ENCODE measurements around the gene KRT86.
"Not testable (repeated sequence)": the region's sequence is repeated elsewhere in the genome, so short reads cannot be mapped to it uniquely, and the experiment has no call there.

Gene KRT86

GRCh38 chr12:52251367-52252051, 22.9 kb upstream of the KRT86 start:
- DNase-seq (ENCODE audit: low read depth in 2 of 2): no peak

- DNase-seq (ENCODE audit: low read depth in 2 of 2): not testable (repeated sequence)
These were observed 22.2 kb upstream of the KRT86 start for GRCh38 chr12:52252175-52252615.

GRCh38 chr12:52252728-52253343, 21.6 kb upstream of the KRT86 start:
- no peak for DNase-seq (ENCODE audit: low read depth in 2 of 2)

GRCh38 chr12:52253391-52254179, 20.9 kb upstream of the KRT86 start:
- no peak for DNase-seq (ENCODE audit: low read depth in 2 of 2)

GRCh38 chr12:52254180-52254964, 20.1 kb upstream of the KRT86 start:
- DNase-seq (ENCODE audit: low read depth in 2 of 2): no peak

- DNase-seq (ENCODE audit: low read depth in 2 of 2): no peak
These were observed 19.3 kb upstream of the KRT86 start for GRCh38 chr12:52254965-52255751.

- DNase-seq (ENCODE audit: low read depth in 2 of 2): no peak
These were observed 18.4 kb upstream of the KRT86 start for GRCh38 chr12:52255926-52256583.

- no peak for DNase-seq (ENCODE audit: low read depth in 2 of 2)
These were observed 17.9 kb upstream of the KRT86 start for GRCh38 chr12:52256584-52256935.

- no peak for DNase-seq (ENCODE audit: low read depth in 2 of 2)
These were observed 17.3 kb upstream of the KRT86 start for GRCh38 chr12:52257074-52257551.

- not testable (repeated sequence) for DNase-seq (ENCODE audit: low read depth in 2 of 2)
These were observed 16.5 kb upstream of the KRT86 start for GRCh38 chr12:52257922-52258321.

GRCh38 chr12:52258335-52258901, 16.0 kb upstream of the KRT86 start:
- no peak for DNase-seq (ENCODE audit: low read depth in 2 of 2)

- no peak for DNase-seq (ENCODE audit: low read depth in 2 of 2)
These were observed 14.7 kb upstream of the KRT86 start for GRCh38 chr12:52259657-52260243.

- no peak for DNase-seq (ENCODE audit: low read depth in 2 of 2)
These were observed 13.9 kb upstream of the KRT86 start for GRCh38 chr12:52260361-52261207.

- DNase-seq (ENCODE audit: low read depth in 2 of 2): no peak
These were observed 13.3 kb upstream of the KRT86 start for GRCh38 chr12:52261208-52261484.

GRCh38 chr12:52262286-52262685, 12.2 kb upstream of the KRT86 start:
- DNase-seq (ENCODE audit: low read depth in 2 of 2): no peak

- DNase-seq (ENCODE audit: low read depth in 2 of 2): no peak
These were observed 10.5 kb upstream of the KRT86 start for GRCh38 chr12:52263761-52264434.

- DNase-seq (ENCODE audit: low read depth in 2 of 2): no peak
These were observed 10.0 kb upstream of the KRT86 start for GRCh38 chr12:52264435-52264825.

- no peak for DNase-seq (ENCODE audit: low read depth in 2 of 2)
These were observed 7.9 kb upstream of the KRT86 start for GRCh38 chr12:52266514-52266913.

- no peak for DNase-seq (ENCODE audit: low read depth in 2 of 2)
These were observed 7.2 kb upstream of the KRT86 start for GRCh38 chr12:52267266-52267665.
